ENCODE data around the gene SPRYD3.

DNA sequence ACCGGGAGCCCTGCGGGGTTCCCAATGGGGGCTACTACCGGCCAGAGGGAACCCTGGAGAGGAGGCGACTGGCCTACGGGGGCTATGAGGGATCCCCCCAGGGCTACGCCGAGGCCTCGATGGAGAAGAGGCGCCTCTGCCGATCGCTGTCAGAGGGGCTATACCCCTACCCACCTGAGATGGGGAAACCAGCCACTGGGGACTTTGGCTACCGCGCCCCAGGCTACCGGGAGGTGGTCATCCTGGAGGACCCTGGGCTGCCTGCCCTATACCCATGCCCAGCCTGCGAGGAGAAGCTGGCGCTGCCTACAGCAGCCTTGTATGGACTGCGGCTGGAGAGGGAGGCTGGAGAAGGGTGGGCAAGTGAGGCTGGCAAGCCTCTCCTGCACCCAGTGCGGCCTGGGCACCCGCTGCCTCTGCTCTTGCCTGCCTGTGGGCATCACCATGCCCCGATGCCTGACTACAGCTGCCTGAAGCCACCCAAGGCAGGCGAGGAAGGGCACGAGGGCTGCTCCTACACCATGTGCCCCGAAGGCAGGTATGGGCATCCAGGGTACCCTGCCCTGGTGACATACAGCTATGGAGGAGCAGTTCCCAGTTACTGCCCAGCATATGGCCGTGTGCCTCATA lies 19.6 kb downstream of the SPRYD3 start:
- TF ChIP-seq, protein P1, sequence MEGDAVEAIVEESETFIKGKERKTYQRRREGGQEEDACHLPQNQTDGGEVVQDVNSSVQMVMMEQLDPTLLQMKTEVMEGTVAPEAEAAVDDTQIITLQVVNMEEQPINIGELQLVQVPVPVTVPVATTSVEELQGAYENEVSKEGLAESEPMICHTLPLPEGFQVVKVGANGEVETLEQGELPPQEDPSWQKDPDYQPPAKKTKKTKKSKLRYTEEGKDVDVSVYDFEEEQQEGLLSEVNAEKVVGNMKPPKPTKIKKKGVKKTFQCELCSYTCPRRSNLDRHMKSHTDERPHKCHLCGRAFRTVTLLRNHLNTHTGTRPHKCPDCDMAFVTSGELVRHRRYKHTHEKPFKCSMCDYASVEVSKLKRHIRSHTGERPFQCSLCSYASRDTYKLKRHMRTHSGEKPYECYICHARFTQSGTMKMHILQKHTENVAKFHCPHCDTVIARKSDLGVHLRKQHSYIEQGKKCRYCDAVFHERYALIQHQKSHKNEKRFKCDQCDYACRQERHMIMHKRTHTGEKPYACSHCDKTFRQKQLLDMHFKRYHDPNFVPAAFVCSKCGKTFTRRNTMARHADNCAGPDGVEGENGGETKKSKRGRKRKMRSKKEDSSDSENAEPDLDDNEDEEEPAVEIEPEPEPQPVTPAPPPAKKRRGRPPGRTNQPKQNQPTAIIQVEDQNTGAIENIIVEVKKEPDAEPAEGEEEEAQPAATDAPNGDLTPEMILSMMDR (IDR thresholded peaks at IDR 0.05; ENCODE audit: low read depth, low read length, poor library complexity, severe bottlenecking) = no peak
- TF ChIP-seq EZH2phosphoT487 (IDR thresholded peaks at IDR 0.05; ENCODE audit: borderline replicate concordance, low read length) = no peak
